H9 (cell line): Measurements from ENCODE around the gene RAB6B. TPM values are rescaled to one million over a fixed set of nuclear protein-coding genes. Genes with fewer than 3 reads are reported as not detected.

Experiments used
- DNase-seq: peaks from one replicate; pipeline ENCODE4 v3.0.0-alpha.2; 2017
- H2AFZ ChIP-seq: one replicate; pipeline ENCODE4 v1.6.1; 2013; ENCODE audit warnings: mild to moderate bottlenecking, low read length, control low read depth, moderate library complexity
- H2AK5ac ChIP-seq: 2 replicates; pipeline ENCODE4 v1.6.1; 2013; ENCODE audit warnings: low read length, control low read depth, mixed read lengths; ENCODE audit not compliant: insufficient read length
- H2BK120ac ChIP-seq: one replicate; pipeline ENCODE4 v1.6.1; 2013; ENCODE audit warnings: low read depth, mild to moderate bottlenecking, low read length, control low read depth, inconsistent platforms; ENCODE audit not compliant: poor library complexity, severe bottlenecking
- H2BK12ac ChIP-seq: 2 replicates; pipeline ENCODE4 v1.6.1; 2013; ENCODE audit warnings: low read length, control low read depth, mixed read lengths, low read depth; ENCODE audit not compliant: insufficient read length
- H2BK15ac ChIP-seq: 2 replicates; pipeline ENCODE4 v1.6.1; 2013; ENCODE audit warnings: low read depth, low read length, control low read depth
- H2BK20ac ChIP-seq: one replicate; pipeline ENCODE4 v1.6.1; 2013; ENCODE audit warnings: low read depth, mild to moderate bottlenecking, low read length, control low read depth, inconsistent platforms; ENCODE audit not compliant: poor library complexity, severe bottlenecking
- H2BK5ac ChIP-seq: 2 replicates; pipeline ENCODE4 v1.6.1; 2013; ENCODE audit warnings: low read length, control low read depth, mixed read lengths; ENCODE audit not compliant: insufficient read length
- H3K14ac ChIP-seq: 2 replicates; pipeline ENCODE4 v1.6.1; 2013; ENCODE audit warnings: low read length, control low read depth; ENCODE audit not compliant: insufficient read depth
- H3K18ac ChIP-seq: 2 replicates; pipeline ENCODE4 v1.6.1; 2013; ENCODE audit warnings: low read depth, mild to moderate bottlenecking, mixed read lengths, low read length, control low read depth; ENCODE audit not compliant: insufficient read length
- H3K23ac ChIP-seq: 2 replicates; pipeline ENCODE4 v1.6.1; 2013; ENCODE audit warnings: low read length, control low read depth, mixed read lengths, low read depth; ENCODE audit not compliant: insufficient read length
- H3K23me2 ChIP-seq: 2 replicates; pipeline ENCODE4 v1.6.1; 2013; ENCODE audit warnings: low read depth, mild to moderate bottlenecking, mixed read lengths, low read length, control low read depth; ENCODE audit not compliant: insufficient read length, poor library complexity, severe bottlenecking
- H3K27ac ChIP-seq: 2 replicates; pipeline ENCODE4 v1.5.1; 2013; ENCODE audit warnings: low read length, control low read depth, mixed read lengths, low read depth; ENCODE audit not compliant: insufficient read length
- H3K27me3 ChIP-seq: 2 replicates; pipeline ENCODE4 v1.6.1; 2013; ENCODE audit warnings: low read length, control low read depth, inconsistent platforms; ENCODE audit not compliant: insufficient read depth
- H3K4ac ChIP-seq: 2 replicates; pipeline ENCODE4 v1.6.1; 2013; ENCODE audit warnings: low read depth, mild to moderate bottlenecking, control low read depth, inconsistent platforms, low read length, moderate library complexity
- H3K4me1 ChIP-seq: 2 replicates; pipeline ENCODE4 v1.6.1; 2013; ENCODE audit warnings: low read length, control low read depth, inconsistent platforms; ENCODE audit not compliant: insufficient read depth
- H3K4me2 ChIP-seq: 2 replicates; pipeline ENCODE4 v1.6.1; 2013; ENCODE audit warnings: low read length, control low read depth, mixed read lengths; ENCODE audit not compliant: insufficient read length, insufficient read depth
- H3K56ac ChIP-seq: 2 replicates; pipeline ENCODE4 v1.6.1; 2013; ENCODE audit warnings: low read depth, mild to moderate bottlenecking, mixed read lengths, low read length, control low read depth; ENCODE audit not compliant: insufficient read length
- H3K79me1 ChIP-seq: 2 replicates; pipeline ENCODE4 v1.6.1; 2013; ENCODE audit warnings: low read depth, mild to moderate bottlenecking, moderate library complexity, low read length, control low read depth, inconsistent platforms; ENCODE audit not compliant: insufficient read depth, poor library complexity, severe bottlenecking
- H3K79me2 ChIP-seq: 2 replicates; pipeline ENCODE4 v1.6.1; 2013; ENCODE audit warnings: low read length, control low read depth, inconsistent platforms; ENCODE audit not compliant: insufficient read depth
- H3K9ac ChIP-seq: 2 replicates; pipeline ENCODE4 v1.6.1; 2013; ENCODE audit warnings: low read length, control low read depth, mixed read lengths; ENCODE audit not compliant: insufficient read length; ENCODE audit errors: extremely low read depth
- H3K9me3 ChIP-seq: one replicate; pipeline ENCODE4 v1.6.1; 2013; ENCODE audit warnings: low read depth, low read length, inconsistent platforms; ENCODE audit not compliant: control insufficient read depth
- H3T11ph ChIP-seq: one replicate; pipeline ENCODE4 v1.6.1; 2013; ENCODE audit warnings: mild to moderate bottlenecking, low read length, control low read depth, inconsistent platforms
- H4K20me1 ChIP-seq: one replicate; pipeline ENCODE4 v1.6.1; 2013; ENCODE audit not compliant: control insufficient read depth, insufficient read length, insufficient read depth
- H4K5ac ChIP-seq: 2 replicates; pipeline ENCODE4 v1.6.1; 2013; ENCODE audit warnings: low read depth, mild to moderate bottlenecking, mixed read lengths, low read length, control low read depth; ENCODE audit not compliant: insufficient read length
- H4K8ac ChIP-seq: replicated peaks from 2 replicates; pipeline ENCODE4 v1.6.1; 2013; ENCODE audit warnings: low read length, control low read depth, mixed read lengths, low read depth; ENCODE audit not compliant: insufficient read length
- H4K91ac ChIP-seq: 2 replicates; pipeline ENCODE4 v1.6.1; 2013; ENCODE audit warnings: low read depth, mild to moderate bottlenecking, moderate library complexity, mixed read lengths, low read length, control low read depth; ENCODE audit not compliant: insufficient read length
- H3K27ac Mint-ChIP-seq, 3 experiments: 2 replicates in 2 of 3; 3 replicates in 1 of 3; pipeline ENCODE4 v1.8.0; 2020 to 2021; ENCODE audit warnings: mixed read lengths in 3 of 3, mild to moderate bottlenecking in 1 of 3, moderate library complexity in 1 of 3
- H3K27me3 Mint-ChIP-seq: 2 replicates; pipeline ENCODE4 v1.8.0; 2021; ENCODE audit warnings: low read depth, mild to moderate bottlenecking, moderate library complexity, mixed read lengths
- H3K36me3 Mint-ChIP-seq, 3 experiments: 2 replicates in 2 of 3; 3 replicates in 1 of 3; pipeline ENCODE4 v1.8.0; 2020 to 2021; ENCODE audit warnings: low read depth in 3 of 3, mixed read lengths in 3 of 3; ENCODE audit not compliant: insufficient read depth in 1 of 3
- H3K4me1 Mint-ChIP-seq, 2 experiments: 2 replicates each; pipeline ENCODE4 v1.8.0; 2020; ENCODE audit warnings: mixed read lengths in 2 of 2
- H3K4me3 Mint-ChIP-seq, 2 experiments: 2 replicates in 1 of 2; 3 replicates in 1 of 2; pipeline ENCODE4 v1.8.0; 2020 to 2021; ENCODE audit warnings: mild to moderate bottlenecking in 2 of 2, mixed read lengths in 2 of 2, moderate library complexity in 1 of 2
- H3K9me3 Mint-ChIP-seq, 2 experiments: 2 replicates in 1 of 2; 3 replicates in 1 of 2; pipeline ENCODE4 v1.8.0; 2020; ENCODE audit warnings: mild to moderate bottlenecking in 2 of 2, mixed read lengths in 2 of 2, moderate library complexity in 1 of 2
- CTCF ChIP-seq: fragments of 200-600 bp; sonication (generic); conservative IDR thresholded peaks from 3 replicates; pipeline ENCODE4 v1.8.0; 2021; ENCODE audit warnings: antibody characterized with exemption, mild to moderate bottlenecking
- total RNA-seq: library from RNA; stranded (reverse); gene quantifications from 2 replicates; pipeline ENCODE4 v1.2.1, GENCODE V29; 2021

Gene RAB6B
- total RNA-seq, 1 experiment from 2014 or later, result 12.3 TPM

DNA sequence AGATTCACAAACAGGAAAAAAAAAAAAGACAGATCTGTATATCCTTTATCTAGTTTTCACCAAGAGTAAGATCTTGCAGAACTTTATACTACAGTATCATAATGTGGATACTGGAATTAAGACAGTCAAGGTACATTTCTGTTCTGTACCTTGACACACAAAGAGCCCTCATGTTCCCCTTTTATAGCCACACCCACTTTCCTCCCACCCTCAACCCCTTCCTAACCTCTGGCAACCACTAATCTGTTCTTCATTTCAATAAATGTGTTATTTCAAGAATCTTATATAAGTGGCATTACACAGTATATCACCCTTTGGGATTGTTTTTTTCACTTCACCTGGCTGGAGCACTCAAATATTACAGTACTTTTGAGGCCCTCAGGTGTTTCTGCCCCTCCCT lies 3.6 kb upstream of the RAB6B start:
- Histone ChIP-seq H3K27ac (no peak overlapping the region), H3K9ac (no peak overlapping the region), H3K79me2 (no peaks in the 10 kb centered on the region), H3K14ac (no peak overlapping the region), H3K4me1 (no peaks in the 10 kb centered on the region), H2AK5ac (no peak overlapping the region), H4K8ac (no peak overlapping the region), H2BK5ac (no peak overlapping the region), H3K23ac (no peak overlapping the region), H4K91ac (no peak overlapping the region), H3K4ac (no peak overlapping the region), H3K4me2 (no peak overlapping the region), H3K23me2 (peaks cover 9% of the 10 kb centered on the region), H4K5ac (no peak overlapping the region), H3K9me3 (no peaks in the 10 kb centered on the region), H4K20me1 (no peaks in the 10 kb centered on the region), H3K79me1 (no peaks in the 10 kb centered on the region), H3T11ph (no peak overlapping the region), H2BK120ac (no peak overlapping the region), H2AFZ (no peak overlapping the region), H2BK12ac (no peak overlapping the region), H2BK15ac (no peak overlapping the region), H3K56ac (no peak overlapping the region), H3K18ac (no peak overlapping the region), H2BK20ac (no peak overlapping the region), H3K27me3 (peaks cover 15% of the 10 kb centered on the region)
- no peak for DNase-seq
- Mint-ChIP-seq H3K36me3 (no peaks in the 10 kb centered on the region), H3K27me3 (peaks cover 49% of the 10 kb centered on the region), H3K4me3 (no peak overlapping the region), H3K4me1 (peaks cover 0 to 2% of the 10 kb centered on the region in 2 experiments; a peak in 1 of 4 replicates), H3K27ac (no peak overlapping the region), H3K9me3 (peaks cover 0 to 2% of the 10 kb centered on the region in 2 experiments; a peak in 1 of 5 replicates)
- TF ChIP-seq CTCF, result no peak
